GM10248 (cell line): ENCODE results near the gene NLGN4X.

Experiments
- CTCF ChIA-PET: fragments of 300-600 bp; sonication (Branson Sonifier 250); formaldehyde crosslinking; extraction: SDS; loops from one replicate; lab custom pipeline; 2021; ENCODE audit warnings: antibody characterized with exemption; lab: Yijun Ruan, JAX
- POLR2A ChIA-PET: fragments of 350-650 bp; sonication (Branson Sonifier 250); formaldehyde crosslinking; extraction: SDS; loops from one replicate; lab custom pipeline; 2020; ENCODE audit warnings: antibody characterized with exemption; lab: Yijun Ruan, JAX
- DNase-seq: peaks from one replicate; pipeline ENCODE4 v3.0.0; 2012; ENCODE audit errors: extremely low spot score
- CTCF ChIP-seq: IDR thresholded peaks from 2 replicates; pipeline ENCODE4 v1.5.1; 2012; ENCODE audit warnings: mild to moderate bottlenecking, low read depth; ENCODE audit errors: extremely low read depth, missing control alignments, control extremely low read depth

NLGN4X gene

GRCh38 chrX:5842601-5843000 is 386.1 kb downstream of the NLGN4X start:
- ChIA-PET POLR2A (no interaction called here), CTCF (no interaction called here)
- TF ChIP-seq CTCF: no peak
- DNase-seq: no peak
